ENCODE results near the gene DONSON. TPM values are rescaled to one million over a fixed set of nuclear protein-coding genes. Genes with fewer than 3 reads are reported as not detected.
"Not testable (repeated sequence)": the region's sequence is repeated elsewhere in the genome, so short reads cannot be mapped to it uniquely, and the experiment has no call there.

The DONSON gene
- total RNA-seq, 2 donors from 2014 or later: 11.6 to 16.8 TPM

GRCh38 chr21:33618407-33618806 is 29.9 kb upstream of the DONSON start:
- intact Hi-C loops (cut with DNase I): no loop called here
- no peaks in the 10 kb centered on the region for H3K36me3 ChIP-seq
- WGBS: 98% methylated on average over 2 of the region's 2 CpGs

GRCh38 chr21:33617565-33617964 is 29.1 kb upstream of the DONSON start:
- H3K9me3 ChIP-seq; H3K36me3 ChIP-seq; H3K27ac ChIP-seq; DNase-seq (ENCODE audit: low spot score); H3K4me3 ChIP-seq; intact Hi-C loops (cut with DNase I); H3K4me1 ChIP-seq (replicated peaks); H3K27me3 ChIP-seq (replicated peaks; ENCODE audit: insufficient read depth): not testable (repeated sequence)
- WGBS: 93% methylated on average over 11 of the region's 11 CpGs

More at GRCh38 chr21:33618407-33618806, 29.9 kb upstream of the DONSON start:
- Histone ChIP-seq H3K27me3 (replicated peaks; ENCODE audit: insufficient read depth) (no peaks in the 10 kb centered on the region), H3K4me3 (no peak overlapping the region), H3K4me1 (replicated peaks) (no peaks in the 10 kb centered on the region), H3K9me3 (no peaks in the 10 kb centered on the region), H3K27ac (no peak overlapping the region)
- no peak for DNase-seq (ENCODE audit: low spot score)
- TF ChIP-seq POLR2AphosphoS5 (IDR thresholded peaks at IDR 0.05) (no peak), CTCF (IDR thresholded peaks at IDR 0.05) (no peak), POLR2A (IDR thresholded peaks at IDR 0.05) (no peak)

- 96% methylated on average over 7 of the region's 7 CpGs for WGBS
- Histone ChIP-seq H3K27ac (no peak overlapping the region), H3K36me3 (no peaks in the 10 kb centered on the region), H3K27me3 (replicated peaks; ENCODE audit: insufficient read depth) (no peaks in the 10 kb centered on the region), H3K4me1 (replicated peaks) (no peaks in the 10 kb centered on the region), H3K9me3 (no peaks in the 10 kb centered on the region), H3K4me3 (no peak overlapping the region)
- DNase-seq (ENCODE audit: low spot score): no peak
- intact Hi-C loops (cut with DNase I): no loop called here
- TF ChIP-seq POLR2AphosphoS5 (IDR thresholded peaks at IDR 0.05): no peak
- no peak for TF ChIP-seq POLR2A (IDR thresholded peaks at IDR 0.05)
- TF ChIP-seq CTCF (IDR thresholded peaks at IDR 0.05): no peak
Observed at GRCh38 chr21:33611006-33611744, 22.7 kb upstream of the DONSON start.

- intact Hi-C loops (cut with DNase I): loop anchor here (5.0 kb wide), 1 partner anchor 406 kb away; no protein-coding TSS in a partner anchor
- no peaks in the 10 kb centered on the region for H3K27me3 ChIP-seq (replicated peaks; ENCODE audit: insufficient read depth)
- H3K27ac ChIP-seq: no peak overlapping the region
- no peaks in the 10 kb centered on the region for H3K4me1 ChIP-seq (replicated peaks)
- 68% methylated on average over 1 of the region's 1 CpG for WGBS
- no peak for TF ChIP-seq POLR2AphosphoS5 (IDR thresholded peaks at IDR 0.05)
- TF ChIP-seq POLR2A (IDR thresholded peaks at IDR 0.05): no peak
- TF ChIP-seq CTCF (IDR thresholded peaks at IDR 0.05): no peak
- DNase-seq (ENCODE audit: low spot score): no peak
- H3K4me3 ChIP-seq: no peak overlapping the region
- no peaks in the 10 kb centered on the region for H3K9me3 ChIP-seq
- no peaks in the 10 kb centered on the region for H3K36me3 ChIP-seq
Observed at GRCh38 chr21:33608559-33608958, 20.1 kb upstream of the DONSON start.

- Histone ChIP-seq H3K27ac (no peak overlapping the region), H3K27me3 (replicated peaks; ENCODE audit: insufficient read depth) (no peaks in the 10 kb centered on the region), H3K36me3 (no peaks in the 10 kb centered on the region), H3K4me3 (no peak overlapping the region), H3K9me3 (no peaks in the 10 kb centered on the region), H3K4me1 (replicated peaks) (no peaks in the 10 kb centered on the region)
- TF ChIP-seq POLR2AphosphoS5 (IDR thresholded peaks at IDR 0.05) (no peak), POLR2A (IDR thresholded peaks at IDR 0.05) (no peak), CTCF (IDR thresholded peaks at IDR 0.05) (no peak)
- no peak for DNase-seq (ENCODE audit: low spot score)
- intact Hi-C loops (cut with DNase I): no loop called here
- 72% methylated on average over 1 of the region's 1 CpG for whole genome bisulfite sequencing
Observed at GRCh38 chr21:33598051-33598450, 9.6 kb upstream of the DONSON start.

All from prostate gland (tissue), 2 donors.